Measurements from ENCODE around the gene RBMS3.
"Not testable (repeated sequence)": the region's sequence is repeated elsewhere in the genome, so short reads cannot be mapped to it uniquely, and the experiment has no call there.

RBMS3 gene

DNA sequence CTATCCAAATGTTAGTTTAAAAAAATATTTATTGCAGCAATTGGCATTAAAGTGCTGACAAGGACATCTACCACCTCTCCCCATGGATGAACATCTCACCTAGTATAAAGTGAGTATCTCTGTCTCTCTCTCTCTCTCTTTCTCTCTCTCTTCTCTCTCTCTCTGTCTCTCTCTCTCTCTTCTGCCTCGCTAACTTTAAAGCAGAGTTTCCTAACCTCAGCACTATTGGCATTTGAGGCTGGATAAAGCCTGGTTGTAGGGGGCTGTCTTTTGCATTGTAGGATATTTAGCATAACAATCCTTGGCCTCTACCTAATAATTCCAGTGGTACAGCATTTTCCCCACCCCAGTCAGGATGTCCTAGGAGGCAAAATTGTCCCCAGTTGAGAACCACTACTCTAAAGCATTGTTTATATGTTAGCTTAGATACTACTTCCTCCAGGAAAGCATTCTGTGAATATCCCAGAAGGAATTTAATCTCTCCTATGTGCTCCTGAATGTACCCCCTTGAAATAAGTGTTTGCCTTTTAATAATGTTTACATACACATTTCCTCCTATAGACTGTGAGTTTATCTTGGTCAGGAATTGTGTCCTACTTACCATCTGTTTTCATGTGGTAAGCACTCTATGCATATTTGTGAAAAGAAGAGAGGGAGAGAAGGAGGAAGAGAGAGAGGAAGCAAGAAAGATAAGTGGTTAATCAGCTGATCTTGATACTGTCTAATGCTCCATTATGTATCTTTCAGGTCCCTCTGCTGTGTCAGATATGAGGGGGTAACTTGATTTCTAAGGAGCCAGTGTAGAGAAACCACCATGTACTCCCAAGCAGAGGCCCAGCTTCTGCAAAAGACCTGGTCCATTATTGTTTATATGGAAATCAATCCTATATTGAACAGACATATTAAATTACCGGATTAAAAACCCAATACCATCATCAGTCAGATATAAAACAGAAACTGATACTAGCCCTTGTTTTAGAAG, 346.6 kb downstream of the RBMS3 start:
- DNase-seq (ENCODE audit: low read depth), result no peak

DNA sequence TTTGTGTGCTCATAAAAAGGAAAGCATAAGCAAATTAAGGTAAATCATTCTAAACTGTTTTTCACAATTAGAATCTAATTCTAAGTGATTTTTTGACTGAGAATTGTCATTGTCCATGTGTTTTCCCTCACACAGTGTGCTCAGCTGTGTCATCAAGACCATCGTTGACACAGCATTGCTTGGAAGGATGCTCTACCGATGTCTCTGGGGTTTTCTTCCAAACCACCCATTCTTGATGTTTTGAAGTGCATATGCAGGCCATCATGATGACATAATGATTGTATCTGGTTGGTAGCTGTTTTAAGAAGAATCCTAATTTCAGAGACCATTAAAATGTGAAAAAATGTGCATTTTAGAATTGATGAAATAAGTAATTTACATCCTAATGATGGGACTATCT, 347.9 kb downstream of the RBMS3 start:
- no peak for DNase-seq (ENCODE audit: low read depth)

DNA sequence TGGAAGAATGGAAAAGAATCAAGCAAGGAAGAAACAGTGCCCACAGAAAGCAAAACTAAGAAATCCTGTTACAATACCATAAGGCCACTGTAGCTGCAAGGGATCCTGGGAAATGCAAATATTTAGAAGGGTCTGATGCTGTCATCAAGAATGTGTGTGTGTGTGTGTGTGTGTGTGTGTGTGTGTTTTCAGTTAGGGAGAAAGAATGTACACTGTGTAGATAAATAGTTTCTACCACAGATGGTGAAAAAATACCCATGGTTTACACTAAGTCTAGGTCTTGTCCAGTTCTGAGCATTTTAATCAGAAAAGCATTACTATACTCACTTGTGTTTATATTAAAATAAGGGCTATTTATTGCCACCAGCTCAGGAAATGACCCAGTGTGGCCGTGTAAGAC, 355.0 kb downstream of the RBMS3 start:
- no peak for DNase-seq (ENCODE audit: low read depth)

DNA sequence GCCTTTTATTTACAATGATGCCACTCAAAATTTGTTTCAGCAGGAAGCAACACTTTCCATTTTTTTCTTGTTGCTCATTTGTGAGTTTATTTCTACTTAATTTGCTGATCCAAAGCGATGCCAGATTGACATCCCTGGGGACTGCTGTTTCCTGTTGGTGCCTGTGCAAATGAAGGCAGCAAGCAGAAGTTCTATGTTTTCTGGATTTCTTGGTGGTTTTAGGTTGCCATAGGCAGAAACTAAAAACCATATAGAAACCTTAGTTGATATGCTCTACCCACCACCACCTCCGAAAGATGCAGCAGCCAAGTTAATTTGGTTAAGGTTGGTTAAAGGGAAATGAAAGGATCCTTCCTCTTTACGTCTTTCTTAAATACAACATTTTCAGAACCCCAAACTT, 356.2 kb downstream of the RBMS3 start:
- no peak for DNase-seq (ENCODE audit: low read depth)

DNA sequence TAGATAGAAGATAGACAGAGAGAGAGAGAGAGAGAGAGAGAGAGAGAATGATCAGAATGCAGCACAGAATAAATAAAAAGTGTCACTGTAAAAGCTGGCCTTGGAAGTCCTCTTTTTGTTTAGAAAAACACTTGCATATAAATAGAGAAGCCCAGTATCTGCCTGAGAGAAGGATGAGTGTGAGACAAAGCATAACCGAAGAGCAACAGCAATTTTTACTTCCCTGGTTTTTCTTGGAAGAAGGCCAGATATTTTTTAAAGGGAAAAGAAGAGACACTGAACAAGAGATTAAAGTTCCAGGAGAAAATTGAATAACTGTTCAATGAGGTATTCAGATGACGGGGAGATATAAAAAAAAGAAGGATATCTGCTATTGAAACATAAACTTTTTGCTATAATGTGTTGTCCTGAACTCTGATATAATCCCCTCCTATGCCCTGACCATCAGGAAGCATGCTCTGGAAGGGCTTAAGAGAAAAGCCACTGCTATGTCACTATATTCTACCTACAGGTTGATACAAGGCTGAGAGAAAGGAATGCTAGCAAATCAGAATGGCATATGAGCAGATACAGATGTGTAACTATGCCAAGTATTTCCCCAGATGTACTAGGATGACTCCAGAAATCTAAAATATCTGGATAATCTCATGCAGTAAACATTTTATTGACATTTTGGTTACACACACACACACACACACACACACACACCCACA, 358.9 kb downstream of the RBMS3 start:
- DNase-seq (ENCODE audit: low read depth), result no peak

DNA sequence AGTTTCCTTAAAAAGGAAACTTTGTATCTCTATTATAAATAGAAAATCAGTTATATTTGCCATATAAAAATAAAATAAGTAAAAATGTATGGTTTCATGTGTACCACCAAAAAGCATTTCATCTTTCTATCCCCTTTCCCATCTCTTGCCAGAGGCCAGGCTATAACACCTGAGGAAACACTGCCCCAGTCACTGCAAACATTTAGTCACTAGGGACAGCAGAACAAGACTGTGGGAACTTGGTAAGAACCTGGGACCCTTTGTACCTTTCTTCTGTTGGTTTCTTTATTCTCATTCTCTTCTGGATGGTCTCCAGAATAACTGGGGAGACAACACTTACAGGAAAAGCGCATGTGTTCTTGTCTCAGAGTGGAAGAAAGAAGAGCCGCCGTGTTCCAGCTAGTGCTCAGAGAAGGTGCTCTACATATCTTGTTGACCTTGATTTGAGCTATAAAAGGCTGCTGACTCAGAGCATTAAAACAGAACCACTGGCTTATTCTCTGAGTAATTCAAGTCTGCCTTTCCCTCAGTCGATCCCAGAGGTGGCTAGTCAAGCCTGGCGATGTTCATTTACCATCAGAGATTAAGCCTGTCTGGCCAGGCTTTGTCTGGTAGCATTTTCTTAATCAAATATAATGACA, 361.6 kb downstream of the RBMS3 start:
- DNase-seq (ENCODE audit: low read depth), result peak; percentile 26

DNA sequence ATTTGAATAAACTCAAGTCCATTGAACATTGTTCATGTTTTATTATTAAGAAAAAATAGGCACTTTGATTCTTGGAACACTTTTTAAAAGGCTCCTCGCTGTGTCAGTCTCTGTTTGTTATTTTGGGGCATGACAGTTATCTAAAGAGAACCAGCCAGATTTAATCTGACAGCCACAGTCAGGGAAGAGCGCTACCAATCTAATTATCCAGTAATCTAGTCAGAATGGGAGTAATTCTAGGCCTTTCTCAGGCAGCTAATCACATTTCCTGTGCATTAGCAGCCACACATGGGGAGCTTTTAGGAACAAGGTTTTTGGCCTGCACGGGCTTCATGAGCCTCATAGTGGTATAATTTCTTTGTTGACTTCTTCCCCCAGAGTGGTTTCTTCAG, 362.2 kb downstream of the RBMS3 start:
- DNase-seq (ENCODE audit: low read depth), result no peak

DNA sequence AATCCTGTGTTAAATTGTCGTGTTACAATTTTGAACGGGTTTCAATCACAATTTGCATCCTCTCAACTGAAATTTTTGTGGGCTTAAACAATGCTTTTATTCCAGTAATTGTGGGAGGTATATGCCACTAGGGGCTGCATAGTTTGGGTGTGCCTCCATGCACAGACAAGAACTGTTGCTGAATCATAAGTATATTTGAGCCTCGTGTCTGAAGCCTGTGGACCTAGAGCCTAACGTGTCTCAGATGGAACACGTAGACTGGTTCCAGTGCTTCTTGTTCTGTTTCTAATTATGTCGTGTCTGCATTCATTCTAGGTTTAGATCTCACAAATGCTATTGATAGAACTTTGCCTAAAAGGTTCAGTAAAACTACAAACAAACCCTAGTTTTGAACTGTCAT, 363.4 kb downstream of the RBMS3 start:
- peak; percentile 36 for DNase-seq (ENCODE audit: low read depth)

DNA sequence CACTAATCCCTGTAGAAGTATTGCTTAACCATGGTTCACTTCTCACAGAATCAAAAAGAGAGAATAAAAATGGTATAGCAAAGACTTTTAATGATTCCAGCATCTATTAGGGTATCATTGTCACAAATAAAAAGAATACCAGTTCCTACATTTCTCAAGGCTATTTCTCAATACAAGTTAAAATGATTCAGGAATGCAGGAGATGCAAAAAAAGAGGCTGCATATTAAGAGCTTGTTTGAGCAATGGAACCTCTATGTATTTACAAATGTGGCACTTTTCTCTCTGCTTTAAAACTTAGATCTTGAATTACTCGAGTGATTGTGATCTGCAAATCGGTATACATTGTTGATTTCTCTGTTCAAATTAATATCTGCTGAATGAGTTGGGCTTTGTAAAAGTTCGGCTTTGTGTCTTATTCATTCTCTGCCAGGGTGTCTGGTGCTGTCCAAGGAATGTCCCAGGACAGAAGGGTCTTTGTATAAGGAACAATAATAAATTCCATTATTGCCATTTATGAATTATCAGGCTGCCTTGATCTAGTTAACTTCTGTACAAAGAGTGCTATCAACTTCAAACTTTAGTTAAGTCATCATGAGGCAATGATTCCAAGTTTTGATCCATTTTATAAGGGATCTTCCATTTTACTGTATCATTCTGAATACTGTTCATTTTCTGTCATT, 364.2 kb downstream of the RBMS3 start:
- no peak for DNase-seq (ENCODE audit: low read depth)

DNA sequence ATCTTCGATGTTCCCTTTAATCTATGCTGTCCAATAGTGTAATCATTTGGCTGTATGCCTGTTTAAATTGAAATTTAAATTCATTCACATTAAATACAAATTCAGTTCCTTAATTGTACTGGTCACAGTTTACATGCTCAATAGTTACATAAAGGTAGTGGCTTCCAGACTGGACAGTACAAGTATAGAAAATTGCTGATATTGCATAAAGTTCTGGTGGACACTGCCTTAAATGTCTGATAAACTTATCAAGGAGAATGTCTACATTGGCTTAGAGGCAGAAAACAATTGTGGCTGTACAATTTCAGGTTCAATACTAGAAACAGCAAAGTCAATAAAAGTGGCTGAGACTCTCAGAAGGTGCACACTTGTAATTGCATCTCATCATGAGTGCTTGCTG, 365.2 kb downstream of the RBMS3 start:
- DNase-seq (ENCODE audit: low read depth), result no peak

DNA sequence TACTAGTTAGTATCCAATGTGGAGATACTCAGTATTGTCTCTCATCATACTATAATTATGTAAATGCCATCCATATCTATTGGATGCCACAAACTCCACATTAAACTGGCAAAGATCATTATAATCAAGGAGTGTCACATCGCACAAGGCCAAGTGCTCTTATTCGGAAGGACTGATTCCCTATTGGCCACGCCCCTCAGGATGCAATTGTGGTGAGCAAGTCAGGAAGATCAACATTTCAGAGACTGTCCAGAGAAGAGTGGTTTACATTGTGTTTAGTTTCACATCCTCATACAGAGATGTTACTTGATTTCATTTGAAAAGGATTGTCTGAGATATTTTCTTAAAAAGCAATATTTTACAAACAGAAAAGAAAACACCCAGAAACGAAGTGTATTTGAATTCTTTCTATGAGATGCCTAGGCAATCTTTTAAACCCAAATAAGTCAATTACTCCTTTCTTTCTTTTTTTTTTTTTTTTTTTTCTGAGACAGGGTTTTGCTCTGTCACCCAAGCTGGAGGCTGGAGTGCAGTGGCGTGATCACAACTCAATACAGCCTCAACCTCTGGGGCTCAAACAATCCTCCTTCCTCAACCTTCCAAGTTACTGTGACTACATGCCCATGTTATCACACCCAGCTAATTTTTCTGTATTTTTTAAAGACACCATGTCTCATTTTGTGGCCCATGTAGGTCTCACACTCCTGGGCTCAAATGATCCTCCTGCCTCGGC, 369.1 kb downstream of the RBMS3 start:
- no peak for DNase-seq (ENCODE audit: low read depth)

DNA sequence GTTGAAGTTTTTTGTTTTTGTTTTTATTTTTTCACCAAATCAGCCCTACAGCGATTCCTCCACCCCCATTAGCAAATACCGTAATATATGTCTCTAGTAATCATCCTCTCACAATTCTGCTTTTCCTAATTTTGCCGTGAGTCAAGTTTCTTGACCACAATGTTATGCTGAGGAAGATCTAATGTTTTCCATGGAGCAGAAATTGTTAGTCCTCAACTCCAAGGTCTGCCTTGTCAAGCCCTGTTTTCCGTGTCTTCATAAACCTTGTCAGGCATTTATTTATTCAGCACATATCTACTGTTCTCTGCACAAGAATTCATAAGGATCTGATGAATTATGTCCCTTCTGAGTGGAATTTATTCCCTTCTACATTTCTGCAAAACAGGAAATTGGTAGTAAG, 372.8 kb downstream of the RBMS3 start:
- no peak for DNase-seq (ENCODE audit: low read depth)

DNA sequence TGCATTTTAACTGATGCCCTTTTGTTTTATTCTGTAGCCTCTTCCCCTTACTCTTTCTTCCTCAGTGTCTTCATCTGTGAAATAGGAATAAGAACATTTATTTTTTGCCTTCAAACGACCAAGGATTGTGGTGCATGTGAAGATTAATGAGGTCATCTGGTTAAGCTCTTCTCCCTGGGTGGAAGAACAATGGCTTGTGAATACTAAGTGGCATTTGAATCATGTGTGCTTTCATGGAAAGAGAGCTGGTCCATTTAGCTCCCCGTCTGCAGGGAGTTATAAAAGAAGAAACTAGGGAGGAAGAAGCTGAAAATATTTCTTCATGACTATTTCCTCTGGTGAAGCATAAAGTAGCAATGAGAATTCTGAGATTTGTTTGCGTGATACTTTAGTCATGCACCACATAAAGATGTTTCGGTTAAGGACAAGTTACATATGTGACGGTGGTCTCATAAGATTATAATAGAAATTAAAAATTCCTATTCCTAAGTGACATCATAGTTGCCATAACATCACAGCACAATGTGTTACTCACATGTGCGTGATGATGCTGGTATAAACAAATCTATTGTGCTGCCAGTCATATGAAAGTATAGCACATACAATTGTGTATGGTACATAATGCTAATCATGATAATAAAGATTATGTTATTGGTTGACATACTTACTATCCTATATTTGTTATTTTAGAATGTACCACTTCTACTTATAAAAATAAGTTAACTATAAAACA, 374.3 kb downstream of the RBMS3 start:
- DNase-seq (ENCODE audit: low read depth), result no peak

DNA sequence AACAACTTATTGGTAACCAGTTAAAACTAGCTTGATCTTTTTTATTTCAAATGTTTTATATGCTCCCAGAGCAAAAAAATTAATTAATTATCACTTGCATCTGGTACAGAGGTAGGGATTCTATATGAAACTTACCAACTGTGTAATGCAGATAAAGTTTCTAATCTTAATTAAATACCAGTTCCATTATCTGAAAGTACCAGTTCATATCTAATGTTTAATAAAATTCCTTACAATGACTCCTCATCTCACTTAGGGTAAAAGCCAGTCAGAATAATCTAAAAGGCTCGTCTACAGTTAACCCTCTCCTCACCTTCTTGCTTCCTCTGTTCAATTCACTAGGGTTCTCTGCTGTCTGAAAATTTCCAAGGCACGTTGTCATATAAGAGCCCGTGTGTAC, 384.8 kb downstream of the RBMS3 start:
- no peak for DNase-seq (ENCODE audit: low read depth)

DNA sequence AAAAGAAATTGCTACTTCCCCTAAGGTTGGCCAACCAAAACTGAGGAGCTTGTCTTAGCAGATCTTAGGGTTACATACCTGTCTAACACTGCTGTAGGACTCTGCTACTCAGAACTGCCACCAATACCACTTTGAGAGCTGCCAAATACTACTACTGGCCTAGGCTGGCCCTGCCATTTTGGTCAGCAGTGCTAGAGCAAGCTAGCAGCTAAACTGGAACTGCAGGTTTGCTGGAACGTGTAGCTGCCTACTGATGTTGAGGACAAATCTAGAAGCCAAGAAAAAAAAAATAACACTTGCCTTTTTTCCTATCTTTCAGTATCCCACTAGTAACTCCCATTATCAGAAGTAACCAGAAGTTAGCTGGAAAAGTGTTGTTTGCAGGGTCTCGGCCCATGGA, 387.4 kb downstream of the RBMS3 start:
- no peak for DNase-seq (ENCODE audit: low read depth)

DNA sequence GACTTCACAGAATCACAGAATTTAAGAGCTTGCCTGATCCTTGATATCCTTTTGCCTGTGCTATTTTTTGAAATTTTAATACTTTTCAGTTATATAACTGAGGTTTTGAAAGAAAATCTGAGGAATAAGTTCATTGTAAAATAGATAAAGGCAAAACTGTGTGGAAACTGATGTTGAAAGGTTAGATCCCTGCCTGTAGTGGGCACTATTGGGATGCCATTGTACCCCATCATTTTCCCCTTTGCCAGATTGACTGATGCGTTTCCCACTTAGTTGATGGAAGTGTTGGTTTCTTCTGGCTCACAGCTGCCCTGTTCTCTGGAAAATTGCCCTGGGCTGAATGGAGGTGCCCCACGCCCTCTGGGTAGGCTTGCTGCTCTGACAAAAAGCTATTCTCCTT, 387.9 kb downstream of the RBMS3 start:
- no peak for DNase-seq (ENCODE audit: low read depth)

DNA sequence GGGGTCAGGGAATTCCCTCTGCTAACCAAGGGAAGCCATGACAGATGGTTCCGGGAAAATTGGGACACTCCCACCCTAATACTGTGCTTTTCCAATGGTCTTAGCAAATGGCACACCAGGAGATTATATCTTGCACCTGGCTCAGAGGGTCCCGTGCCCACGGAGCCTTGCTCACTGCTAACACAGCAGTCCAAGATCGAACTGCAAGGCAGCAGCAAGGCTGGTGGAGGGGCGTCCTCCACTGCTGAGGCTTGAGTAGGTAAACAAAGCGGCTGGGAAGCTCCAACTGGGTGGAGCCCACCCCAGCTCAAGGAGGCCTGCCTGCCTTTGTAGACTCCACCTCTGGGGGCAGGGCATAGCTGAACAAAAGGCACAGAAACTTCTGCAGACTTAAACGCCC, 389.6 kb downstream of the RBMS3 start:
- DNase-seq (ENCODE audit: low read depth), result not testable (repeated sequence)

DNA sequence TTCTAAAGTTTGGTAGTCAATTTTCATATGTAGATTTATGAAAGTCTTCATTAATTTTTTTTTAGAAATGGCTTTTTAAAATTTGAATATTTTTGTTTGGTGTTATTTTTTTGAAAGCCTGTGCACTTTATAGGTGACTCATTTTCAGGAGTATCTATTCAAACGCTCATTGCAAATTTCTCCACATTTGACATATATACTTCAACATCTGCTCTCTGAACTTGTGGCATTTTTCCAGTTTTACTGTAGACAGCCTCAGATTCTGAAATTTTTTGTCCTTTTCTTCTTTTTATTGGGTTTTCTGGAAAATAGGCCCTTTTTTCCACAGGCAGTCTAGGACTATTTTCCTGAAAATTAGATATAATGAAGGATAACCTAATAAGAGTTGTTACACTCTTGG, 396.6 kb downstream of the RBMS3 start:
- no peak for DNase-seq (ENCODE audit: low read depth)

DNA sequence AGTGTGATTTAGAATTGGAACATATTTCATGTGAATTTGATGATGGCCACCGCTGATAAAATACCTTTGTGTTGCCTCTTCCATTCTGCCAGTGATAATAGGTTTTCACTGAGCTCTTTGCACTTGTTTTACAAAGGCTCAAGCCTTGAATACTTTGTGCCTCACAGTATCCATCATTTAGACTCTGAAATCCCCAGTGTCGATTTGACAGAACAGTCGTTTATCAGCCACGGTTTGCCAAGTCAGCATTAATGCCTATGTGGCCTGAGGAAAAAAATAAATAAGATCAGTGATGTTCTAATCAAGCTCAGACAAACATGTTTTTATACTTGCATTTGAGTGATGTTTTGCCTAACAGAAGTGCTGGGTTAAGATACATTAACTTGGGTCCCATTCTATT, 399.1 kb downstream of the RBMS3 start:
- DNase-seq (ENCODE audit: low read depth), result no peak

DNA sequence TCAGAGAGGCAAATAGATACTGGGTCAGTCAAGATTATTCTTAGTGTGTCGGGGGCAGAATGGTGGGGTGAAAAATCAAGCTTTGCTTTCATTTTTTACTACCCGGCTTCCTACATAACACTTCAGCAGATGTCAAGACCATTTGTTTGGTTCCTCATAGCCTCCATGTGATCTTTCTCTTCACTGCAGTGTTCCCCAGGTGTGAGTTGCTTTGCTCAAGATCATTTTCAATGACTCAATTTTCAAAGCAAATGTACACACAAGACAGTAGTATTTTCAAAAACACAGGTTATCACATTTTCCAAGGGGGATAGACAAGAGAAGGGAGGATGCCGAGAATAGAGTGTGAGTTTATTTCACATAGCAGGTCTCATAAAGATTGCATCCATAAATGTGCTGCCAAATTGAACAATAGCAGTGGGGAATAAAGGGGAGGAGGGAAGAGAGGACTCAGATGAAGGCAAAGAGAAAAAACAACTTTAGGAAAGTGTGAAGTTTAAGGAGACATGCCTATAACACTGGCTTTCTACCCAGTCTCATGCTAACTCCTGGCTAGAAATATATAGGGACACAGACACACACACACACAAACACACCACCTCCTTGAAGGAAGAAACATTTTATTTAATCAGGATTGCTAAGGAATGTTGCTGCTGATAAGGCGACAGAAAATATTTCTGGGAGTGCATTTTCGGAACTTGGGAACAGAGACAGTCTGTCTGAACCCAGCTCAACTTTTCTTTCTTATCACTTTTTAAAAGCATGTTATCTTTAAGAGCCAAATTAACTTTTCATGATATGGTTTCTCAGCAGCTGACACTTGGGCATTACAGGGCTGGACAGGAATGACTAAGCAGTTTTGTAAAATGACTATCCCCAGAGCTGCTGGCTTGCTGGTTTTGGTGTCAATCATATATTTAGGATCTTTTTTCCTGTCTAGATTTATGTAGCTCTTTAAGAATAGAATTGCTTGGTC, 402.4 kb downstream of the RBMS3 start:
- DNase-seq (ENCODE audit: low read depth), result no peak
